GM21423 (cell line): ENCODE data around the gene HOXB5.

Experiments used
- ATAC-seq: cut with Tn5 transposase; IDR thresholded peaks from one replicate; pipeline ENCODE4 v1.9.1; 2021; ENCODE audit warnings: mild to moderate bottlenecking, moderate library complexity; ENCODE audit not compliant: unreplicated experiment

The HOXB5 gene

GRCh38 chr17:48605409-48605919 lies 11.9 kb upstream of the HOXB5 start:
- no peak for ATAC-seq

DNA sequence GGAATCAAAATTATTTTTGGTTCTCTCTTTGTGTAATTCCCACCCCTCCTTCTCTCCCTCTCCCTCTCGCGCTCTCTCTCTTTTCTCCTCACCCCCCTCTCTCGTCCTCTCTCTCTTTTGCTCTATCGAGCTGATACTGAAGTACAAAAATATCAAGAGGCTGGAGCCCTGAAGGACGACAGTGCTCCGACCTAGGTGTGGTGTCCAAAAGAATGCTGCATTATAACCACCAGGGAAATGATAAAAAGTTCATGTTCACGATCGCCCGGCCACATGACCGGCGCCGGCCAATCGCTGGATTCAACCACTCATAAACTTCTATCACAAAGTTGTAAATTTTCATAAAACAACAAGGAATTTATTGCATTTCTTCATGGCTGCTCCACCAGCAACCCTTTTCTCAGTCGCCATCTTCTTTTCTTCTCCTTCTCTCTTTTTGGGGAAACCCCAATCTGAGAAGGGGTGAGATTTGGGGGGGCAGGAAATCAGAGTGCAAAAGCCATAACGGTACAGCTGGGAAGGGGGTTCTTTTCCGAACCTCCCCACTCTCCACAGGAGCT lies 11.3 kb upstream of the HOXB5 start, which contains the start of gene HOXB6:
Gene HOXB6, minus strand, starts transcription at position 217 of the 560 bp plus-strand sequence. CDS start 6,836 bp downstream, outside the sequence.
- ATAC-seq, result no peak

GRCh38 chr17:48603959-48604769 lies 10.6 kb upstream of the HOXB5 start:
- no peak for ATAC-seq

DNA sequence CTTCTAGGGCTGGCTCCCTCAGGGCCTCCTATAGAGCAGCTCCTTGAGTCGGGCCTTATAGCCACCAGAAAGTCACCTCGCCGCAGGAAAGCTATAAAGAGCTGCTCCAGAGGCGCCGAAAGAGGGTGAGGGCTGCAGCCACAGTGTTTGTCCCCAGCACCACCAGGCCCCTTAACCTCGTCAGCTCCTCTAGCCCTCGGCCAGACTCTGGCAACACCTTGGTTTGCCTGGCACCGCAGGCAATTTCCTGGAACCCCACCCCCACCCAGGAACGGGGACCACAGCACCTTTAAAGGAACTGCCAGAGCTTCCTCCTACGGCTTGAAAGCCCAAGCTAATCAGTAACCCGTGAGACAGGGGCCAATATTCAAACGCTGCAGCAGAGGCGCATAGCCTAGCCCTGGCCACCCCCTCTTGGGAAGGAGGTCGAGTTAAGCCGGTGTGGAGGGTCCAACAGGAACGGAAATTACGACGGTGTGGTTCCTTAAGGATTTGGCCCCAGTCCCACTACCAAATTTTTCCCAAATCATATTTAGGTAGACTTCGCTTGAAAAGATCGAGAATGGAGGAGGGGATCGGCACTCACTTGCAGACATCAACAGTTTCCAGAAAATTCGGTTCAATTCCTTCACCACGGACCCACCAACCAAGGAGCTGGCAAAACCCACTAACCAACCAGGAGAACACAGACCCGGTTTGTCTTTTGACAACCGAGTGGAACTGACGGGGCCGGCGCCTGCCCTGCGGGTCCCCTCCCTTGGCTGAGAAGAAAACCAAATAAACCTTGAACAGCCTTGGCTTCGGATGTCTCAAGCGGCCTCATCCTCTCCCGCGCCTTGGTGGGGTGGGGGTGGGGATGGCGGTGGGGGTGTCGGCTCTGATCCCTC lies 8.2 kb upstream of the HOXB5 start:
- no peak for ATAC-seq

- no peak for ATAC-seq
Measured at GRCh38 chr17:48601207-48601538, 7.6 kb upstream of the HOXB5 start.

GRCh38 chr17:48600244-48601098 lies 6.9 kb upstream of the HOXB5 start:
- ATAC-seq, result no peak

DNA sequence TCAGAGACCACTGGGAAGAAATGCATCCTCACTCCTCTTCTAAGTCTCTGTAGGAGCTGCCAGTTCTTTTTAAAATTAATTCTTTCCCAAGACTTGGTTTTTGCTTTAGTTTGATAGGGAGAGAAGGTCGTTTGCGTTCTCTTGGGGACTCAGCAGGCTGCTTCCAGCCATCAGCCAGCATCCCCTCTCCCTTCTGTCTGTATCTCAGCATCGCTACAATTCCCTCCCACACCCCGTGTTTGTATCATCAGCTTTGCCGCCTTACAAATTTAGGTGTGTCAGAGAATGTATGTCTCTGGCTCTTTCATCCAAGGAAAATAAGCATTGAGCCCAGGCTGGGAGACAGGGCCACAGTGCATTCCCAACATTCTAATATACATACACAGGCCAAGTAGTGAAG lies 5.8 kb upstream of the HOXB5 start:
- no peak for ATAC-seq

DNA sequence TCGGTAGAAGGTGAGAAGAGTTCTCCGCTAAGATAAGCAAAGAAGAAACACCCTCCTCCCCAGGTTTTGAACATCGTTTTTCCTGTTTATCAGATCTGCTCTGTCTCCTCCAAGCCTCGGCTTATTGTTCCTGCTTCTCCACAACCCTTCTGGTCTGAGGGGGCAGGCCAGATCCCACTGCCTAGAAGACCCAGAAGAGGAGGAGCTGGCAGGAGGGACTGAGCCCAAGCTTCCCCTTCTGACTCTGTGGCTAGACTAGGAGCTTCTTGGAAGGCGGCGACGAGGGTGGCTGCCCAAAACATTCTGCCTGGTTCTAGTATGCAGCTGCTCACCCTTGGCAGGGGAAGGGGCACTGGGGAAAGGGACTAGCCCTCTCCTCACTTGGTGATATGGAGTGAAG lies 5.2 kb upstream of the HOXB5 start:
- no peak for ATAC-seq

GRCh38 chr17:48597778-48598631 lies 4.4 kb upstream of the HOXB5 start:
- ATAC-seq, result no peak

DNA sequence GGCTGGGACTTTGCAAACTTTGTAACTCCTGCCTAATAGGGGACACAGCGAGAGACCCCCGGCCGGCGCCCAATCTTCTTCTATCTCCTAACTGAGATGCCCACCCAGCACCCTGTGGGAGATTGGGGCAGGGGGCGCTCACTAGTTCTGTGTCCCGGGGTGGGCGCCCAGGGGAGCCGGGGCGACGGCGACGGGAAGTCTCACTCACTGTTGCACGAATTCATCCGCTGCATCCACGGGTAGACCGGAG lies 3.9 kb upstream of the HOXB5 start:
- ATAC-seq, result no peak

GRCh38 chr17:48596735-48597527 lies 3.4 kb upstream of the HOXB5 start:
- no peak for ATAC-seq

GRCh38 chr17:48596000-48596734 lies 2.6 kb upstream of the HOXB5 start:
- ATAC-seq, result no peak

GRCh38 chr17:48595278-48595999 lies 1.9 kb upstream of the HOXB5 start:
- ATAC-seq, result no peak

DNA sequence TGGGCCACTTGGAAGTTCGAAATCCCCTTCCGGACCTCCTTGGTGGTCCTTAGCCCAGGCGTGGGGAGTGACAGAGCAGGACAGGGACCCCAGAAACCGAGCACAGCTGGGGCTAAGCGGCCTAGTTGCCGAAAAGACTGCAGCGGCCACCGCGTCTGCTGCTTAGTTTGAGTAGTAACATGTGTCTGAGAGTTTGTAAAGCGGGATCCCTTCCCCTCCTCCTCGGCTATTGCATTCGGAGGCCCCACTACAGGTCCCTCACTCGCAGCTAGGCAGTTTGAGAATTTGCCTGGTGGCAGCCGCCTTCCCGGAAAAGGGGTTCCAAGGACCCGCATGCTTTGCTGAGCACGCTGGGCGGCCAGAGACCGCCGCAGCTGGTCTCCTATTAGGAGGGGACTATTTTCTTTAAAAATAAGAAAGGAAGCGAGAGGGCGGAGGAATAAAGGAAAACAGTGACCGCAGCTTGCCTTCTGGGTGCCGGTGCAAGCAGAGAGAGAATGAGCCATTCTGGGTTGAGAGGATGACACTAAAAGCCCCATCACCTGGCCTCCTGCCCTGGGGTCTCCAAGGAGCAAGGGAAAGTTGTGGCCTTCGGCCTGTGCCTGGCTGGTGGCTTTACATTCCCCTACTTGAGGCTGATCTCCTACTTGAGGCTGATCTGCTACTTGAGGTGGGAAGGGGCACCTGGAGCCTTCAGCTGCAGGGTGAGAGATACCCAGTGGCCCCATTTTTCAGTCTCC lies 1.1 kb upstream of the HOXB5 start:
- no peak for ATAC-seq

DNA sequence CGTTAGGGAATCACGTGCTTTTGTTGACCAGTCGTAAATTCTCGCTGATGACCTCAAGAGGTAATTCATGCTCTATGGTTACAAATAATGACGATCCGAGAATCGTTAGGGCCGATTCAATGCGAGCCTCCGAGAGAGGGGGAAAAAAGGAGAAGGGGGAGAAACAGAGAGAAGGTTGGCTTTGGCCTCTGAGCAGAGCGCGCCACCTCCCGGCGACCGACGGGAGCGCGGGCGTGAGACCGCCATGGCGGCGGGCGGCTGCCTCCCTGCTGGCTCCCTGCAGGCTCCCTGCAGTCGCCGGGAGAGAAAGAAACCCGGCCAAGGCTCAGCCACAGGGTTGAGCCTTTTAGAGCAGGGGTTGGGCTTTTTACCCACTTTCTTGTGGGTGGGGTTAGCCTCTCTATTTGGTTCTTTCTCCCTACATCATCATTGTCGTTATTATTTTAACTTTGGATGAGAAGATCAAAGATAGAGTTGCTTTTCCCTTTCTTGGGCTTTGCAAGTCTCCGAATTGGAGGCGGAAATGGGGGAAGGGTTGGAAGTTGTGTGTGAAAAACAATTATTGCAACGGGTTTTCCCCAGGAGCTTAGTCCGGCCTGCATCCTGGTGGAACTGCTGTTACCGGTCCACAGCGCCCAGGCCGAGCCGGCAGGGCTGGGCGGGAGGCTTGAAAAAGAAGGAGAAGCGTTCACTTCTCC lies 410 bp upstream of the HOXB5 start:
- no peak for ATAC-seq

- no peak for ATAC-seq
Measured at GRCh38 chr17:48592577-48592976, 1.0 kb downstream of the HOXB5 start.
